Esophagus muscularis mucosa (tissue), 4 donors: ENCODE measurements around the gene MAML3. TPM values are rescaled to one million over a fixed set of nuclear protein-coding genes. Genes with fewer than 3 reads are reported as not detected.

Experiments
- DNase-seq: peaks from one replicate; pipeline ENCODE4 v3.0.0-alpha.2; 2017; ENCODE audit errors: extremely low spot score
- H3K27ac ChIP-seq, 4 donors: fragments of 200-600 bp; sonication (generic); replicated peaks in 1 of 4; 1 replicate in 3 of 4; 2 replicates in 1 of 4; pipeline ENCODE4 v1.5.1; 2016 to 2019; ENCODE audit warnings: mild to moderate bottlenecking in 1 of 4
- H3K27me3 ChIP-seq, 4 donors: fragments of 200-600 bp; sonication (generic); one replicate each; pipeline versions ENCODE4 v1.5.1 to v1.6.0; 2016 to 2019
- H3K36me3 ChIP-seq, 4 donors: fragments of 200-600 bp; sonication (generic); one replicate each; pipeline ENCODE4 v1.5.1; 2016 to 2019
- H3K4me1 ChIP-seq, 4 donors: fragments of 200-600 bp; sonication (generic); one replicate each; pipeline ENCODE4 v1.5.1; 2016 to 2019
- H3K4me3 ChIP-seq, 4 donors: fragments of 200-600 bp; sonication (generic); 1 replicate in 2 of 4; 2 replicates in 2 of 4; pipeline ENCODE4 v1.5.1; 2016 to 2019; ENCODE audit warnings: mild to moderate bottlenecking in 4 of 4, moderate library complexity in 1 of 4
- H3K9me3 ChIP-seq, 4 donors: fragments of 200-600 bp; sonication (generic); 1 replicate in 3 of 4; 2 replicates in 1 of 4; pipeline ENCODE4 v1.5.1; 2016 to 2019
- CTCF ChIP-seq, 3 experiments: fragments of 200-600 bp in 2 of 3; fragments of 450-650 bp in 1 of 3; sonication (generic) in 2 of 3; IDR thresholded peaks; one replicate each; pipeline ENCODE4 v1.5.1; 2017 to 2019; ENCODE audit warnings: antibody characterized with exemption in 3 of 3, mild to moderate bottlenecking in 2 of 3, moderate library complexity in 1 of 3
- EP300 ChIP-seq: sonication (generic); formaldehyde crosslinking; IDR thresholded peaks from one replicate; pipeline ENCODE4 v1.6.1; 2017; ENCODE audit warnings: antibody characterized with exemption
- POLR2A ChIP-seq: fragments of 450-650 bp; IDR thresholded peaks from one replicate; pipeline ENCODE4 v1.6.1; 2017; ENCODE audit warnings: antibody characterized with exemption, moderate library complexity, mild to moderate bottlenecking, low read depth
- POLR2AphosphoS5 ChIP-seq, 2 donors: sonication (generic); formaldehyde crosslinking; IDR thresholded peaks; one replicate each; pipeline ENCODE4 v1.6.1; 2017; ENCODE audit warnings: antibody characterized with exemption in 2 of 2
- WGBS: methylation state at CpG from one replicate; pipeline ENCODE4 v1.1.5; 2018; 5-methylcytosine and 5-hydroxymethylcytosine counted together
- intact Hi-C: fragments of 100-400 bp; cut with DNase I; formaldehyde crosslinking; loops from one replicate; pipeline ENCODE4 v1.15.1; 2023
- total RNA-seq, 4 donors: library from RNA; depleted of rRNA; stranded (reverse); fragments of >200 nt; gene quantifications; one replicate each; pipeline versions ENCODE4 v1.1.0 to v1.2.1, GENCODE V29; 2016

MAML3 gene
- total RNA-seq, 4 donors from 2014 or later: 5.0 to 8.7 (median 7.1) TPM

GRCh38 chr4:139986106-139986505 lies 167.9 kb downstream of the MAML3 start:
- H3K27ac ChIP-seq: peak overlapping the region; percentile 2 to 80 (median 18)
- intact Hi-C loops: no loop called here

DNA sequence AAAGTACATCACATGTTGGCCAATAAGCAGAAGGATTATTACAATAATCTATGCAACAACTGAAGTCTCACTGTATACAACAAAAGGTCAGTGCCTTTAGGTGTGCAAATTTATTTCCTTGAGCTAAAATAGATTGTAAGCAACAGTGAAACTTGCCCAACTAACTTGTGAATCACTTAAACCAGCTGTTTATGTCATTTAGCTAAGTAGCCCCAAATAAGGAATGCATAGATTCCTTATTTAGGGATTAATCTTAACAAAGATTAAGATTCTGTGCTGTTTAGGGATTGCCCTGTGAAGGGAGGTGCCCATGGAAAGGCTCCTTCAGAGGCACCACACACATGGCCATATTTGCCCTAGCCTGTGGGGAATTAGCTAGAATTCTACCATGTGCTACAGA lies 168.6 kb downstream of the MAML3 start:
- no peak for DNase-seq
- H3K4me1 ChIP-seq: peaks cover 19 to 57% (median 43%) of the 10 kb centered on the region in 4 donors
- intact Hi-C loops: no loop called here

More at GRCh38 chr4:139986106-139986505, 167.9 kb downstream of the MAML3 start:
- H3K4me3 ChIP-seq: no peak overlapping the region
- H3K27me3 ChIP-seq: no peaks in the 10 kb centered on the region
- no peaks in the 10 kb centered on the region for H3K9me3 ChIP-seq
- peaks cover 19 to 57% (median 43%) of the 10 kb centered on the region in 4 donors for H3K4me1 ChIP-seq
- H3K36me3 ChIP-seq: no peaks in the 10 kb centered on the region
- 70% methylated on average over 5 of the region's 5 CpGs for WGBS
- TF ChIP-seq CTCF (IDR thresholded peaks at IDR 0.05): no peak
- no peak for DNase-seq

DNA sequence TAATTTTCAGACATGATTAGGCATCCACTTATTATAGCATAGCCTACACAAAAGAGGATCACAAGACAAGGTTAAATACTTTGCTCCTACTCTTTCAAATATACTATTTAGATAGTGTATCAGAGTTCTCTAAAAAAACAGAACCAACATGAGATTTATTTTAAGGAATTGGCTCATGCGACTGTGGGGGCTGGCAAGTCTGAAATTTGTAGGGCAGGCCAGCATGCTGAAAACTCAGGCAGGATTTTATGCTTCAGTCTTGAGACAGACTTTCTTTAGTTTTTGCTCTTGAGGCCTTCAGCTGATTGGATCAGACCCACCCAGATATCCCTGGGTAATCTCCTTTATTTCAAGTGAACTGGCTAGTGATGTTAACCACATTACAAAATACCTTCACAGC lies 169.5 kb downstream of the MAML3 start:
- DNase-seq: no peak
- WGBS: 63% methylated on average over 1 of the region's 1 CpG
- no peak overlapping the region for H3K27ac ChIP-seq
- no peaks in the 10 kb centered on the region for H3K36me3 ChIP-seq
- no peak overlapping the region for H3K4me3 ChIP-seq
- H3K27me3 ChIP-seq: no peaks in the 10 kb centered on the region
- no peaks in the 10 kb centered on the region for H3K9me3 ChIP-seq
- peaks cover 17 to 53% (median 40%) of the 10 kb centered on the region in 4 donors for H3K4me1 ChIP-seq
- TF ChIP-seq CTCF (IDR thresholded peaks at IDR 0.05): no peak
- TF ChIP-seq POLR2AphosphoS5 (IDR thresholded peaks at IDR 0.05): no peak
- TF ChIP-seq EP300: no peak
- no peak for TF ChIP-seq POLR2A
- intact Hi-C loops: no loop called here

More for the DNA sequence above, 168.6 kb downstream of the MAML3 start:
- H3K27ac ChIP-seq: peak overlapping the region in 1 of 4 donors; percentile 2
- no peak overlapping the region for H3K4me3 ChIP-seq
- H3K36me3 ChIP-seq: no peaks in the 10 kb centered on the region
- no peak for TF ChIP-seq POLR2A
- TF ChIP-seq CTCF (IDR thresholded peaks at IDR 0.05): no peak
- TF ChIP-seq EP300: no peak
- TF ChIP-seq POLR2AphosphoS5 (IDR thresholded peaks at IDR 0.05): no peak
- H3K9me3 ChIP-seq: no peaks in the 10 kb centered on the region
- H3K27me3 ChIP-seq: no peaks in the 10 kb centered on the region

- H3K27me3 ChIP-seq: no peaks in the 10 kb centered on the region
- DNase-seq: no peak
- H3K4me1 ChIP-seq: peaks cover 11 to 31% (median 27%) of the 10 kb centered on the region in 4 donors
- H3K36me3 ChIP-seq: no peaks in the 10 kb centered on the region
- H3K9me3 ChIP-seq: no peaks in the 10 kb centered on the region
- intact Hi-C loops: no loop called here
- no peak overlapping the region for H3K27ac ChIP-seq
- 73% methylated on average over 2 of the region's 2 CpGs for WGBS
- no peak overlapping the region for H3K4me3 ChIP-seq
- TF ChIP-seq POLR2AphosphoS5 (IDR thresholded peaks at IDR 0.05) (no peak), CTCF (IDR thresholded peaks at IDR 0.05) (no peak), EP300 (no peak), POLR2A (no peak)
Observed at GRCh38 chr4:139978692-139979091, 175.3 kb downstream of the MAML3 start.
